ENCODE data around the gene DOC2A.

The DOC2A gene

GRCh38 chr16:29989111-29989858 is 21.5 kb downstream of the DOC2A start:
- no peak for DNase-seq (ENCODE audit: low spot score)

- no peak for DNase-seq (ENCODE audit: low spot score)
Measured at GRCh38 chr16:29988346-29989075, 22.3 kb downstream of the DOC2A start.

GRCh38 chr16:29987371-29988085 is 23.3 kb downstream of the DOC2A start:
- DNase-seq (ENCODE audit: low spot score), result no peak

GRCh38 chr16:29986931-29987330 is 23.9 kb downstream of the DOC2A start:
- DNase-seq (ENCODE audit: low spot score), result no peak

- no peak for DNase-seq (ENCODE audit: low spot score)
Measured at GRCh38 chr16:29986231-29986630, 24.6 kb downstream of the DOC2A start.

GRCh38 chr16:29985271-29985811 is 25.5 kb downstream of the DOC2A start:
- no peak for DNase-seq (ENCODE audit: low spot score)

- DNase-seq (ENCODE audit: low spot score), result no peak
Measured at GRCh38 chr16:29984764-29985147, 26.1 kb downstream of the DOC2A start.

GRCh38 chr16:29984137-29984763 is 26.6 kb downstream of the DOC2A start:
- no peak for DNase-seq (ENCODE audit: low spot score)

- no peak for DNase-seq (ENCODE audit: low spot score)
Measured at GRCh38 chr16:29983420-29984136, 27.2 kb downstream of the DOC2A start.

- no peak for DNase-seq (ENCODE audit: low spot score)
Measured at GRCh38 chr16:29982560-29983419, 28.0 kb downstream of the DOC2A start.

- DNase-seq (ENCODE audit: low spot score), result no peak
Measured at GRCh38 chr16:29978564-29979270, 32.1 kb downstream of the DOC2A start.

- no peak for DNase-seq (ENCODE audit: low spot score)
Measured at GRCh38 chr16:29978081-29978480, 32.7 kb downstream of the DOC2A start.

- no peak for DNase-seq (ENCODE audit: low spot score)
Measured at GRCh38 chr16:29977063-29977825, 33.6 kb downstream of the DOC2A start.

- no peak for DNase-seq (ENCODE audit: low spot score)
Measured at GRCh38 chr16:29975811-29976511, 34.9 kb downstream of the DOC2A start.

- no peak for DNase-seq (ENCODE audit: low spot score)
Measured at GRCh38 chr16:29975134-29975538, 35.7 kb downstream of the DOC2A start.

- no peak for DNase-seq (ENCODE audit: low spot score)
Measured at GRCh38 chr16:29974291-29975133, 36.3 kb downstream of the DOC2A start.
